HG03066 (cell line): Measurements from ENCODE around the gene SLC6A16.

Experiments used
- ATAC-seq: cut with Tn5 transposase; IDR thresholded peaks from one replicate; pipeline ENCODE4 v1.9.1; 2021; ENCODE audit warnings: low read depth; ENCODE audit not compliant: unreplicated experiment

Gene SLC6A16

DNA sequence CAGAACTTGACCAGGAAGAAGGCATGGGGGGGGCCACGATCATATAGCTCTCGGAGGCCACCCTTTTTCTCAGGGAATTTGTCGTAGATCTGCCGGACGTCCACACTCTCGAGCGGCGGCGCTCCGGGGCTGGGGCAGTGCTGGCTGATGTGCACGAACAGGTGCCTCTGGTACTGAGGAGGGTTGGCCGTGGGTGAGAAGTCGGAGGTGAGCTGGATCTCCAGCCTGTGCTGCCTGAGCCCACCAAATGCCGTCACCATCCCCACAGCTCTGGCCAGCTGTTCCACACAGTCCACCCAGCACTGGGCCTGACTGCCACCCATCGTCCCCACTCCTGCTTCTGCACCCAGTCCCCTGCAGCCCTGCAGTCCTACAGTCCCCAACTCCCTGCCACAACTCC, 22.2 kb upstream of the SLC6A16 start:
- ATAC-seq, result no peak

GRCh38 chr19:49344505-49345423, 19.8 kb upstream of the SLC6A16 start:
- no peak for ATAC-seq

DNA sequence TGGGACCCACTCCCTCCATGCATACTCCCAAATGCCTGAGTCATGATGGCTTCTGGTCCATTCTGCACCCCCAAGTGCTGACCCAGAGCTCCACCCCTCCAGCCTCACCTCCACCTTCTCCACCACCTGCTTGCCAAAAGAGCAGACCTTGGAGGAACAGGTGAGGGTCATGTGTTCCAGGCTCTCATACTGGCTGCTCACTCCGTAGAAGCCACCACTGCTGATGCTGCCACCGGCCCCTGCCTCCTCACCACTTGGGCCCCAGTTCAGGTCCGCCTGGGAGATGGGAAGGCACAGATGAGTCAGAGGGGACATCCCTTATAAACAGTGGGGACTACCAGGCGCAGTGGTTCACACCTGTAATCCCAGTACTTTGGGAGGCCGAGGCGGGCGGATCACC, 18.1 kb upstream of the SLC6A16 start:
- no peak for ATAC-seq

GRCh38 chr19:49342291-49342721, 17.3 kb upstream of the SLC6A16 start:
- ATAC-seq, result no peak

DNA sequence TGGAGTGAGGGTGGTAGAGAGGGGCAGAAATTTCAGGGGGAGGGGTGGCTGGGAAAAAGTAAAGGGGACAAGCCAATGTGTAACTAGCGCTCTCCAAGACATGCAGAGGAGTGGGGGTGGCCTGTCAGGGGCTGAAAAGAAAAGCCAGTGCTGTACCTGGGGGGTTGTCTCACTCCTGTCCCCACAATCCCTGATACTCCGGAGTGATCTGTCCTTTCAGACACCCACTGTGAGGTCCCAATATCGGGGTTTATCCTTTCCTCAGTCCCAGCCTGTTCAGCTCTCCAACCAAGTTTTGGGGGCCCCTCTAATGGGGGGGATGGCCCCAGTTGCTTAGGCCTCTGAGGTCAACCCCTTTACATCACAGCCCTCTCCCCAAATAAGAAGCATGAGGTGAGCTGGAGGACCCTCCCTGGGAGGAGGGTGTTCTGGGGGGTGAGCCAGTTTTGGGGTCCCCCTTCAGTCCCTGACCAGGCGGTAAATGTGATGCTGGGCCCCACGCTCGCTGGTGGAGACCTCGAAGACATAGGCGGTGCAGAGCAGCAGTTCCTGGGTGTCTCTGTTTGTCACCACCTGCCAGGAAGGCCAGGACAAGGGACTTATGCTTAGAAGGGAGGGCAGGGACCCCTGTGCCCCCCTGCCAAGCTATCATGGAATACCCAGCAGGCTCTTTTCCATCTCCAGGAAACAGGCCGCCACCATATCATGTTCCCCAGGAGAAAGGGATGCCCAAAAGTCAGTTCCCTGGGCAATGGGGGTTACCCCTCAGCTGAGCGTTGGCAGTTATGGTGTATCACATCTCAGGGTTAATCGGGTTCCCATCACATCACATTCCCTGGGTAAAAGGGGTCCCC, 16.1 kb upstream of the SLC6A16 start:
- ATAC-seq, result no peak

GRCh38 chr19:49340069-49340864, 15.3 kb upstream of the SLC6A16 start:
- peak; percentile 65 for ATAC-seq

DNA sequence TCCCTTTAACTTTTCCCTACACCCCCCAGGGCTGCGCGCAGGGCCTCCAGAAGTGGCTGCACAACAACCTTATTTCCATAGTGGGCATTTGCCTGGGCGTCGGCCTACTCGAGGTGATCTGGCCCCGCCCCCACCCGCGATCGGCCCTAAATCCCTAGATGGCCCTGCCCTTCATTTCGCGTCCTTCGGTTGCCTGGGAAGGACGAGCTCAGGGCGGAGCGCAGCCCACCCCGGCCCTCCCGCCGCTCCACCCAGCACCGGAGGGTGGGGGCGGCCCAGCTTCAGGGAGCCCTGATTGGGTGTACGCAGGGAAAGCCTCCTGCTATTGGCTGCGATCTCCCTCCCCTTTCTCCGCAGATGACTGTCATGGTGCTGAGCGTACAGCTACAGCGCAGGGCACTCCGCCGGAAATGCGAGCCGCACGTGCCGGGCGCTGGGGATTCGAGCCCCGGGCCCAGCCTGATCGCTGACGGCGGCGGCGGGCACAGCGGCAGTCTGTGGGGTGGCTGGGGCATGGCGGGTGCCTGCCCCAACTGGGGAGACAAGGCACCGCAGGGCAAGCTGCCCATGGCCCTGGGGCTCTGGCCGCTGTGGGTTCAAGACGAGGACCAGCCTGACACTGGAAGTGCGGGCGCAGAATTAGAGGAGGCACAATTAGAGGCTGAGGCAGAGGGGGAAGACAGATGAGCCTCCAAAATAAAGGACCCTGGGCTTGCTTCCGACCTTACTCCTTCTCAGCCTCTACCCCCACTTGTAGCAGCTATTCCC, 14.5 kb upstream of the SLC6A16 start:
- no peak for ATAC-seq

DNA sequence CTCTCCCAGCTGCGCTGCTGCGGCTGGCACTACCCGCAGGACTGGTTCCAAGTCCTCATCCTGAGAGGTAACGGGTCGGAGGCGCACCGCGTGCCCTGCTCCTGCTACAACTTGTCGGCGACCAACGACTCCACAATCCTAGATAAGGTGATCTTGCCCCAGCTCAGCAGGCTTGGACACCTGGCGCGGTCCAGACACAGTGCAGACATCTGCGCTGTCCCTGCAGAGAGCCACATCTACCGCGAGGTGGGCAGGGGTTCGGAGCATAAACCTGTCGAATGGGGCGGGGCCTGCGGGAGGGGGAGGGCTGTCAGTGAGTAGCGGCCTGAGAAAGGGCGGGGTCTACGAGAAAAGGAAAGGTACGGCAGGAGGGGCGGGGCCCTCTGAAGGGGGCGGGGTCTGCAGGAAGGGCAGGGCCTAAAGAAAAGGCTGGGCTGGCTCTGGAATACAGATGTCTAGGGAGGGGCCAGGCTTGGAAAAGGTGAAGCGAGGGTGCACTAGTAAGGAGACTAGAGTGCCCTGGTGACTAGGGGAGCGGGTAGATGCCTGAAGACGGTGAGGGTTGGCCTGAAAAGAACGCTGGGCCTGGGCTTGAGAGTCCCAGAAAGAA, 13.8 kb upstream of the SLC6A16 start:
- no peak for ATAC-seq

DNA sequence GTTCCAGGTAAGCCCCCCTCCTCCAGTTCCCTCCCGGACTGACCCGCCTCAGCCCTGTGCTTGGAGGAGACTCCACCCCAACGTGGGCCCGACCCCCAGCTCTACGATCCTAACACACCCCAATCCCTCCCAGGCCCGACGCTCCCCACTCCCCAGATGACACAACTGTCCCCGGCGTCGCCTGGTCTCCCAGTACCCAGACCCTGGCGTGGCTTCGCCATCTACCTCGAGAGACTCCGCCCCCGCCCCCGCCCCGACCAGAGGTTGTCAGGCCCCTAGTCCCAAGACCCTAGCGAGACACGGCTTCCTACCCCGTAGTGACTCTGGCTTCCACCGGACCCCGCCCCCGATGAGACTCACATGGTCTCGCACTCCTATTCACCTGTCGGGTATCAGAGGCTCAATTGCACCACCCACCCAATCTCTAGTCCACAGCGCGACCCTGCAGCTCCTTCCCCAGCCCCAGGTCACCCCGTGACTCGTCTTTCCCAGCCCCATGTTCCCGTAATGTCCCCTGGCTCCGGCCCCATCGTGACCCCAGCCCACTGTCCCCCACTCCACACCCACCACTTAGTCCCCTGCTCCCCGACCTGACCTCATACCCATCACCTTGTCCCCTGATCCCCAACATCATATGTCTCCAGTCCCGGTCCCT, 13.2 kb upstream of the SLC6A16 start:
- no peak for ATAC-seq

- ATAC-seq, result no peak
Observed at GRCh38 chr19:49337267-49338022, 12.5 kb upstream of the SLC6A16 start.

DNA sequence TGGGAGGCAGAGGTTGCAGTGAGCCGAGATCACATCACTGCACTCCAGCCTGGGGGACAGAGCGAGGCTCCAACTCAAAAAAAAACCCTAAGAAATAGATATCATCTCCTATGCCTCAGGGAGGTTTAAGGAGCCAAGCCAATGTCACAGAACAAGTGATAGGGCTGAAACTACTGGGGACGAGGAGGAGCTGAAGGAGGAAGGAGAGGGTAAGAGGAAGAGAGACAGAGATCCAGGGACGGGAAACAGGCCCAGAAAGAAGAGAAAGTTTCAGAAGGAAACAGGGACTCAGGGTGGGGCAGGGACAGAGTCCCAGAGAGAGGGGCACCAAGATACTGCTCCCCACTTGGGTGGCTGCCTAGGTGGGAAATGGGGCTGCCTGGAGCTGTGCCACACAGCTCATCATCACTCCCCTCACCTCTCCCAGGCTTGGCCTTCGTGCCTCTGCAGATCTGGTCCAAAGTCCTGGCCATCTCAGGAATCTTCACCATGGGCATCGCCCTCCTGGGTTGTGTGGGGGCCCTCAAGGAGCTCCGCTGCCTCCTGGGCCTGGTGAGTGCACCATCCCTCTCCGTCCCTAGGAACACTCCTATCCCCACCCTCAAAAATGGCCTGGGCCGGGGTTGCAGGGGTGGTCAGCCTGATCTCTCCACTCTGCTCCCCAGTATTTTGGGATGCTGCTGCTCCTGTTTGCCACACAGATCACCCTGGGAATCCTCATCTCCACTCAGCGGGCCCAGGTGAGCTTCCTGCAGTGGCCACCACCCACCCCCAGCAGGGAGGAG, 11.7 kb upstream of the SLC6A16 start:
- no peak for ATAC-seq

GRCh38 chr19:49335784-49336481, 10.9 kb upstream of the SLC6A16 start:
- no peak for ATAC-seq

GRCh38 chr19:49335071-49335783, 10.2 kb upstream of the SLC6A16 start, which contains the start of gene CD37:
CD37 (plus strand) TSS chr19:49335406; CDS start chr19:49335541, 135 bp downstream.
- ATAC-seq, result no peak

- no peak for ATAC-seq
Observed at GRCh38 chr19:49333811-49334288, 8.9 kb upstream of the SLC6A16 start.

DNA sequence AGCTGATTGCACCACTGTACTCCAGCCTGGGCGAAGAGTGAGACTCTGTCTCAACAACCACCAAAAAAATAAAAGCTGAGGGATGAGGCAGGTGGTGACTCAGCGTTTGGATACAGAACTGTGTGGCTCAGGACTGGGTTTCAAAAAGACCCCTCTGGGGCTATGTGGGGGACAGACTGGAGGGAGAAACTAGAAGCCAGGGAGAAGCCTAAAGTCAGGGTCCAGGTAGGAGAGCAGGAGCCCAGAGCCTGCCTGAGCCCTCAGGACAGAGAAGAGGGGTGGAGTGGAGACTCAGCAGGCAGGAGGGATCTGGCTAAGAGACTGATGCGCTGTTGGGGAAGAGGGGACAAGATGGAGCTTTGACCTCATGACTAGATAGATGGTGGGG, 8.4 kb upstream of the SLC6A16 start:
- no peak for ATAC-seq
